Thyroid gland (tissue), 4 donors: ENCODE measurements around the gene SEPTIN1.

Experiments
- CTCF ChIP-seq, 6 experiments: fragments of 200-600 bp in 3 of 6; fragments of 450-650 bp in 3 of 6; sonication (generic) in 3 of 6; IDR thresholded peaks; one replicate each; pipeline ENCODE4 v1.5.1; 2016 to 2019; ENCODE audit warnings: antibody characterized with exemption in 6 of 6, mild to moderate bottlenecking in 2 of 6, inconsistent platforms in 1 of 6, moderate library complexity in 1 of 6
- POLR2A ChIP-seq, 2 donors: fragments of 450-650 bp; IDR thresholded peaks; one replicate each; pipeline ENCODE4 v1.6.1; 2017; ENCODE audit warnings: antibody characterized with exemption in 2 of 2, mild to moderate bottlenecking in 2 of 2, moderate library complexity in 1 of 2

GRCh38 chr16:30377050-30377811 lies 5.1 kb downstream of the SEPTIN1 start:
- no peak for TF ChIP-seq CTCF (IDR thresholded peaks at IDR 0.05)
- TF ChIP-seq POLR2A (IDR thresholded peaks at IDR 0.05) = no peak
